ENCODE data around the gene REG1B. TPM values are rescaled to one million over a fixed set of nuclear protein-coding genes. Genes with fewer than 3 reads are reported as not detected.

The REG1B gene
- total RNA-seq, 1 donor from 2014 or later, result not detected

GRCh38 chr2:79116997-79117928, 29.5 kb upstream of the REG1B start:
- Mint-ChIP-seq H3K9me3 (ENCODE audit: unreplicated experiment) (peaks cover 16% of the 10 kb centered on the region), H3K27me3 (ENCODE audit: unreplicated experiment) (no peaks in the 10 kb centered on the region), H3K4me3 (ENCODE audit: unreplicated experiment) (no peak overlapping the region), H3K4me1 (ENCODE audit: unreplicated experiment) (no peaks in the 10 kb centered on the region), H3K27ac (ENCODE audit: unreplicated experiment) (no peak overlapping the region), H3K36me3 (ENCODE audit: unreplicated experiment) (no peaks in the 10 kb centered on the region)
- TF ChIP-seq, protein P1, sequence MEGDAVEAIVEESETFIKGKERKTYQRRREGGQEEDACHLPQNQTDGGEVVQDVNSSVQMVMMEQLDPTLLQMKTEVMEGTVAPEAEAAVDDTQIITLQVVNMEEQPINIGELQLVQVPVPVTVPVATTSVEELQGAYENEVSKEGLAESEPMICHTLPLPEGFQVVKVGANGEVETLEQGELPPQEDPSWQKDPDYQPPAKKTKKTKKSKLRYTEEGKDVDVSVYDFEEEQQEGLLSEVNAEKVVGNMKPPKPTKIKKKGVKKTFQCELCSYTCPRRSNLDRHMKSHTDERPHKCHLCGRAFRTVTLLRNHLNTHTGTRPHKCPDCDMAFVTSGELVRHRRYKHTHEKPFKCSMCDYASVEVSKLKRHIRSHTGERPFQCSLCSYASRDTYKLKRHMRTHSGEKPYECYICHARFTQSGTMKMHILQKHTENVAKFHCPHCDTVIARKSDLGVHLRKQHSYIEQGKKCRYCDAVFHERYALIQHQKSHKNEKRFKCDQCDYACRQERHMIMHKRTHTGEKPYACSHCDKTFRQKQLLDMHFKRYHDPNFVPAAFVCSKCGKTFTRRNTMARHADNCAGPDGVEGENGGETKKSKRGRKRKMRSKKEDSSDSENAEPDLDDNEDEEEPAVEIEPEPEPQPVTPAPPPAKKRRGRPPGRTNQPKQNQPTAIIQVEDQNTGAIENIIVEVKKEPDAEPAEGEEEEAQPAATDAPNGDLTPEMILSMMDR (IDR thresholded peaks at IDR 0.05), result no peak
- no peak for DNase-seq (ENCODE audit: extremely low spot score, unreplicated experiment)

DNA sequence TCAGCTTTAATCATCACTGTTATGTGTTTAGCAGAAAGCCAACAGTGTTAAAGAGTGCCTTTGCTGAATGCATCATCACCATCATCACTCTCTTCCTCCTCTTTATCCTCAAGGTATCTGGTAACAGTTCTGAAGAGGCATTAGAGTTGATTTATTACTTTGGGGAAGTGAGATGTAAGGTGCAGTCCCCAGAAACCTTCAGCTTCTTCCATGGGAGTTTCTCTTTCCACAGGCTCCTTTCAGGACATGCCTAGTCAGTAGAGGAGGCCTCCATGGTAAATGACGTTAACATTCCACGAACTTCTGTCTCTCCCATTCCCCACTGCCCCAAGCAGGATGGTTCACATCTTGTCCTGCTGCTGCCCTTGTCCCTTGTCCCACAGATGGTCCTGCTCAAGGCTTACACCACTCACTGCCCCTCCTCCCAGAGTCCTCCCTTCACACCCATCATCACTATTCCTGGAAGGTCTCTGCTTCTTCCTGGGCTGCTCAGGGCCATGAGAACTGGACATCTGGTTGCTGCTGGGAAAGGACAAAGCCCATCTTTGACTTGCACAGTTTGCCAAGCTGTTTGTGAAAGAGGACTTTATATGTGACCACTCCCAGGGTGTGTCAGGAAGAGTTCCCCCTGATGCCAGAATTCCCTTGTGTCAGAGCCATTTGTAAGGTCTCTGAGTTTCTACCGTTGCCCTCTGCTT, 27.2 kb upstream of the REG1B start:
- no peaks in the 10 kb centered on the region for H3K4me1 Mint-ChIP-seq (ENCODE audit: unreplicated experiment)
- H3K4me3 Mint-ChIP-seq (ENCODE audit: unreplicated experiment), result no peak overlapping the region
- peaks cover 16% of the 10 kb centered on the region for H3K9me3 Mint-ChIP-seq (ENCODE audit: unreplicated experiment)
- H3K27ac Mint-ChIP-seq (ENCODE audit: unreplicated experiment), result no peak overlapping the region
- DNase-seq (ENCODE audit: extremely low spot score, unreplicated experiment), result no peak
- H3K36me3 Mint-ChIP-seq (ENCODE audit: unreplicated experiment), result no peaks in the 10 kb centered on the region
- H3K27me3 Mint-ChIP-seq (ENCODE audit: unreplicated experiment), result no peaks in the 10 kb centered on the region
- TF ChIP-seq, protein P1 (IDR thresholded peaks at IDR 0.05), result no peak

DNA sequence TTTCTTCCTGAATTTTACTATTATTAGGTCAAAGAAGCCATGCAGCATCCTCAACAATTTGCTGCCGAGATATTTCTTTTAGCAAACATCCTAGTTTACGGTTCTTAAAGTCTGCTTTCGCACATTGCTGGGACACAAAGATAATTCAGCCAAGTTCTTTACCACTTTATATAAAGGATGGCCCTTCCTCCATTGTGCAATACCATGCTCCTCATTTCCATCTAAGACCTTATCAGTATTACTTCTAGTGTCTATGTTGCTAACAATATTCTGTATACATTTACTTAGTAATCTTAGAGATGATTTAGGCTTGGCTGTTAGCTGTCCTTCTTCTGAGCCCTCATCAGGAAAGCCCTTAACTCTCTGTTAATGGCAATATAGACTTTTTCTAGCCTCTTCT, 24.5 kb upstream of the REG1B start:
- TF ChIP-seq, protein P1 (IDR thresholded peaks at IDR 0.05), result no peak
- DNase-seq (ENCODE audit: extremely low spot score, unreplicated experiment), result no peak
- H3K4me1 Mint-ChIP-seq (ENCODE audit: unreplicated experiment), result no peaks in the 10 kb centered on the region
- no peaks in the 10 kb centered on the region for H3K27me3 Mint-ChIP-seq (ENCODE audit: unreplicated experiment)
- peaks cover 16% of the 10 kb centered on the region for H3K9me3 Mint-ChIP-seq (ENCODE audit: unreplicated experiment)
- no peaks in the 10 kb centered on the region for H3K36me3 Mint-ChIP-seq (ENCODE audit: unreplicated experiment)
- H3K27ac Mint-ChIP-seq (ENCODE audit: unreplicated experiment), result no peak overlapping the region
- H3K4me3 Mint-ChIP-seq (ENCODE audit: unreplicated experiment), result no peak overlapping the region

- TF ChIP-seq, protein P1 (IDR thresholded peaks at IDR 0.05), result no peak
- Mint-ChIP-seq H3K36me3 (ENCODE audit: unreplicated experiment) (no peaks in the 10 kb centered on the region), H3K27me3 (ENCODE audit: unreplicated experiment) (no peaks in the 10 kb centered on the region), H3K4me1 (ENCODE audit: unreplicated experiment) (no peaks in the 10 kb centered on the region), H3K4me3 (ENCODE audit: unreplicated experiment) (no peak overlapping the region), H3K27ac (ENCODE audit: unreplicated experiment) (no peak overlapping the region), H3K9me3 (ENCODE audit: unreplicated experiment) (peaks cover 20% of the 10 kb centered on the region)
- DNase-seq (ENCODE audit: extremely low spot score, unreplicated experiment), result no peak
Observed at GRCh38 chr2:79105259-79105658, 17.5 kb upstream of the REG1B start.

DNA sequence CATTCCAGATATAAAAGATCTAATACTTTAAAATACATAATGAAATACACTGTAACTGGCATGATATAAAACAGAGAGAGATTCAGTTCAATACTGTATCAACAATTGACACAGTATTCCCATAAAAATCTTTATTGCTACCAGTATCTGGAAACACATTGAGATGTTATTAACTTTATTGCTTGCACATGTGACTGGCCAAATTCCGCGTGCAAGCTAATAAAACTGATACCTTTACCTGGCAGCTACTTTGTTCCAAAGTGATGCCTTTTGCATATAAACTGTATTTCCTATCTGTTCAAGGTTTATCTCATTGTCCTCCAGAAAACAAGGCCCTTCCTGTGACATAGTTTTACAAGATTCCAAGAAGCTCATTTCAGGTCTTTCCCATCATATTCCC, 15.4 kb upstream of the REG1B start:
- Mint-ChIP-seq H3K27me3 (ENCODE audit: unreplicated experiment) (no peaks in the 10 kb centered on the region), H3K4me3 (ENCODE audit: unreplicated experiment) (no peak overlapping the region), H3K9me3 (ENCODE audit: unreplicated experiment) (peaks cover 26% of the 10 kb centered on the region), H3K36me3 (ENCODE audit: unreplicated experiment) (no peaks in the 10 kb centered on the region), H3K27ac (ENCODE audit: unreplicated experiment) (no peak overlapping the region), H3K4me1 (ENCODE audit: unreplicated experiment) (no peaks in the 10 kb centered on the region)
- TF ChIP-seq, protein P1 (IDR thresholded peaks at IDR 0.05), result no peak
- no peak for DNase-seq (ENCODE audit: extremely low spot score, unreplicated experiment)

Data from osteocyte (in vitro differentiated cells).